ENCODE data around the gene OXLD1.
A peak's percentile ranks its signal among the peaks of the same experiment; 100 is the strongest.

Gene OXLD1

DNA sequence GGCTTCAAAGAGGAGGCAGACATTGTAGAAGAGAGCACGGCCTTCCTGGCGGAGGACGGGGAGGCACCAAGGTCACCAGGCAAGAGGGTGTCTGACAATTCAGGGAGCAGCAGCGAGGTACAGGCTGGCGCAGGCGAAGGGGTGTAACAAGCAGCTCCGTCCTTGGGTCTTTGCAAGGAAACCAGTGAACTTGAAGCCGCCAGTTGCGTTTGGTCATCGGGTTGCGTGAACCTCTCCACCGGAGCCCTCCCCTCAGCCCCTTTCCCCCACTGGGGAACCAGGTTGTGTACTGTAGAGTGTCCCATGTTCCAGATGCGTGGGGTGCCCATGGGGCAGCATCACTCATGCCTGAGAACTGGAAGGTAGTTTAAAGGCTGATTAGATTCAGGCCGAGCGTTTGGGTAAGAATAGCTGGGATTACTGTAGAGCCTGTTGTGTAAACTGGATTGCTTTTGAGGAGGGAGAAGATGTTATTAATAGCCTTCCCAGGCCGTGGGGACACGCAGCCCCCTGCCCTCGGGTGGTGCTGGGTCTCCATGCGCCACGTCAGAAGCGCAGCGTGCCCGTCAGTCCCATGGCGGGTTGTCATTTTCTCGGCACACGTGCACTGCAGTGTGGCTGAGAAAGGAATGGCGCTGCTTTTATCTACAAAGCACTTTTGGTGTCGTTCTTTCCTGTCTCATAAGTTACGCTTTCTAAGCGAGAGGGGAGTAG lies 39.3 kb upstream of the OXLD1 start:
- no peak overlapping the region for H3K4me3 ChIP-seq (ENCODE audit: low read depth, low read length)
- TF ChIP-seq, protein P1, sequence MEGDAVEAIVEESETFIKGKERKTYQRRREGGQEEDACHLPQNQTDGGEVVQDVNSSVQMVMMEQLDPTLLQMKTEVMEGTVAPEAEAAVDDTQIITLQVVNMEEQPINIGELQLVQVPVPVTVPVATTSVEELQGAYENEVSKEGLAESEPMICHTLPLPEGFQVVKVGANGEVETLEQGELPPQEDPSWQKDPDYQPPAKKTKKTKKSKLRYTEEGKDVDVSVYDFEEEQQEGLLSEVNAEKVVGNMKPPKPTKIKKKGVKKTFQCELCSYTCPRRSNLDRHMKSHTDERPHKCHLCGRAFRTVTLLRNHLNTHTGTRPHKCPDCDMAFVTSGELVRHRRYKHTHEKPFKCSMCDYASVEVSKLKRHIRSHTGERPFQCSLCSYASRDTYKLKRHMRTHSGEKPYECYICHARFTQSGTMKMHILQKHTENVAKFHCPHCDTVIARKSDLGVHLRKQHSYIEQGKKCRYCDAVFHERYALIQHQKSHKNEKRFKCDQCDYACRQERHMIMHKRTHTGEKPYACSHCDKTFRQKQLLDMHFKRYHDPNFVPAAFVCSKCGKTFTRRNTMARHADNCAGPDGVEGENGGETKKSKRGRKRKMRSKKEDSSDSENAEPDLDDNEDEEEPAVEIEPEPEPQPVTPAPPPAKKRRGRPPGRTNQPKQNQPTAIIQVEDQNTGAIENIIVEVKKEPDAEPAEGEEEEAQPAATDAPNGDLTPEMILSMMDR (IDR thresholded peaks at IDR 0.05; ENCODE audit: low read depth, low read length), result no peak

DNA sequence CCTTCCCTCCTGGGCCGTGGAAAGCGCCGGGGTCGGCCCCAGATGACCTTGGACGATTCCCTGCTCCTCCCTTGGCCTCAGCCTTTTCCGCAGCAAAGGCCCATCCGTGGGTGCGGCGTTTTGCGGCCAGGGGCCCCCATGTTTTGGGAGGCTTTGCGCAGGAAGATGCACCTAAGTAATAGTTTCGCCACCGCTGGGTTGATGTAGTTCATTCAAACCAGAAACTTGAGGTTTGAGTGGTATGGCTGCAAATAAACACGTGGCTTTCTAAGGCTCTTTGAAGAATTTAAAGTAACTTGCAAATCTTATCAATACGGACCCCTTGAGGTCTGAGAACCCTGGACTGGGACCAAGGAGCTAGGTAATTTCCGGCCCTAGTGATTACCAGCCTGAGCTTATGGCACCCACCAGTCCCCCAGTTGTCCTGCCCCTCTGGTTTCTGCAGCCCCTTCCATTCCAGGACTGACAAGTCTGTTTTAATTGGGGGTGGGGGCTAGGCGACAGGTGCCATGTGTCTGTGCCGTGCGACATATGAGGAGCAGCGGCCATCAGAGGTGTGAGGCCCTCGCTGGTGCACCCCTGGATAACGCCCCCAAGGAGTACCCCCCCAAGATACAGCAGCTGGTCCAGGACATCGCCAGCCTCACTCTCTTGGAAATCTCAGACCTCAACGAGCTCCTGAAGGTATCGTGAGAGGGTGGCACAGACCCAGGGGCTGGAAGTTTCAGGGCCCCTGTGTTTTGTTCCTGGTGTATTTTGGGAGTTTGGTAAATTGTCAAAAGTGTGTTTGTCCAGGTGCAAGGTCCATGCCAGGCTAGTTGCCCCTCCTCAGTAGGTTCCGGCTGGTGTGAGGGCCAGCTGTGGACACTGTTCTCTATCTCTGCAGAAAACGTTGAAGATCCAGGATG lies 37.6 kb upstream of the OXLD1 start:
- H3K4me3 ChIP-seq (ENCODE audit: low read depth, low read length), result peak overlapping the region; percentile 93
- TF ChIP-seq, protein P1 (IDR thresholded peaks at IDR 0.05; ENCODE audit: low read depth, low read length), result no peak

GRCh38 chr17:81702934-81703746 lies 36.7 kb upstream of the OXLD1 start, which contains the start of gene MRPL12:
Gene MRPL12 (plus strand): TSS chr17:81703367. CDS start chr17:81703502, 135 bp downstream.
- TF ChIP-seq, protein P1 (IDR thresholded peaks at IDR 0.05; ENCODE audit: low read depth, low read length), result no peak
- H3K4me3 ChIP-seq (ENCODE audit: low read depth, low read length), result peak within 1 kb of the TSS; percentile 93

GRCh38 chr17:81701288-81702071 lies 35.1 kb upstream of the OXLD1 start:
- TF ChIP-seq, protein P1 (IDR thresholded peaks at IDR 0.05; ENCODE audit: low read depth, low read length), result no peak
- peak overlapping the region; percentile 93 for H3K4me3 ChIP-seq (ENCODE audit: low read depth, low read length)

DNA sequence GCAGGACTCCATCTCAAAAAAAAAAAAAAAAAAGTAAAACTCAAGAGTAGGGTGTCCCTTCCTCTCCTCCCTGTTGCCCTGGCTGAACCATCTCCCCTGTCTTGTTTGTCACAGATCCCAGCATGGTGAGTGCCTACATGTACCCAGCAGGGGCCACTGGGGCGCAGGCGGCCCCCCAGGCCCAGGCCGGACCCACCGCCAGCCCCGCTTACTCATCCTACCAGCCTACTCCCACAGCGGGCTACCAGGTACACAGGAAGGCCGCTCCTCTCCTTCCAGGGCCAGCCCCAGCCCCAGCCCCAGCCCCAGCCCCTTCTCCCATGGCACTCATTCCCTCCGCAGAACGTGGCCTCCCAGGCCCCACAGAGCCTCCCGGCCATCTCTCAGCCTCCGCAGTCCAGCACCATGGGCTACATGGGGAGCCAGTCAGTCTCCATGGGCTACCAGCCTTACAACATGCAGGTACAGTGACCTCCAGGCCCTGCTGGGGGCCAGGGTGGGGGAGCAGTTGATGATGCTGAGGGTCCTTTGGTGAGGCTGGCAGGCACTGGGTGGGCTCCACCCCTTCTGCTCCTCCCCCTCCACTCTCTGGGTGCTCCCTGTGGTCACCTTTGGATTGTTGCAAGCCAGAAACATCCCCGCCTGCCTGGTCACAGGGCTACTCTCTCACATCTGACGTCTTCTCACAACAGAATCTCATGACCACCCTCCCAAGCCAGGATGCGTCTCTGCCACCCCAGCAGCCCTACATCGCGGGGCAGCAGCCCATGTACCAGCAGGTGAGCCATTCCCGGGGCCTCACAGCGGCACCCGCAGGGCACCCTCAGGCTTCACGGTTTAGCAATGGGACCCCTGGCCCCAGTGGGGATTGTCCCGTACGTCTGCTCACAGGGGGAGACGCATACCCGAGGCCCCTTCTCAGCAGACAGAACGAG lies 34.2 kb upstream of the OXLD1 start:
- no peak overlapping the region for H3K4me3 ChIP-seq (ENCODE audit: low read depth, low read length)
- TF ChIP-seq, protein P1 (IDR thresholded peaks at IDR 0.05; ENCODE audit: low read depth, low read length), result no peak
